IMR-90 (cell line): ENCODE results near the gene IFNA1. TPM values are rescaled to one million over a fixed set of nuclear protein-coding genes. Genes with fewer than 3 reads are reported as not detected.

Experiments
- ATAC-seq: fragments of 200-7000 bp; cut with Tn5 transposase; 2 replicates; pipeline ENCODE4 v1.9.1; 2020; ENCODE audit warnings: low read depth, mild to moderate bottlenecking, moderate library complexity
- BruUV-seq: library from RNA; stranded (reverse); fragments of 400-500 nt; replicated peaks from 2 replicates; lab custom pipeline; 2021; lab: Mats Ljungman, UMichigan
- CTCF ChIA-PET: fragments of 300-600 bp; formaldehyde crosslinking; extraction: SDS; loops from one replicate; lab custom pipeline; 2021; ENCODE audit warnings: antibody characterized with exemption; lab: Yijun Ruan, JAX
- POLR2A ChIA-PET: fragments of 300-600 bp; sonication (Branson Sonifier 250); formaldehyde crosslinking; loops from one replicate; lab custom pipeline; 2022; ENCODE audit warnings: antibody characterized with exemption; ENCODE audit not compliant: unreplicated experiment; lab: Charles Lee
- DNase-seq: peaks from one replicate; pipeline ENCODE4 v3.0.0; 2013
- H2AFZ ChIP-seq: replicated peaks from 2 replicates; pipeline ENCODE3; 2013; ENCODE audit warnings: low read length, mild to moderate bottlenecking; ENCODE audit not compliant: poor library complexity
- H2AK5ac ChIP-seq: 2 replicates; pipeline ENCODE4 v1.6.1; 2013; ENCODE audit warnings: low read depth, low read length, inconsistent platforms
- H2AK9ac ChIP-seq: replicated peaks from 2 replicates; pipeline ENCODE3; 2013; ENCODE audit warnings: mild to moderate bottlenecking, low read depth, low read length, moderate library complexity; ENCODE audit not compliant: poor library complexity
- H2BK120ac ChIP-seq: 2 replicates; pipeline ENCODE4 v1.6.1; 2013; ENCODE audit warnings: low read depth, low read length, inconsistent platforms
- H2BK15ac ChIP-seq: 3 replicates; pipeline ENCODE4 v1.6.1; 2013; ENCODE audit warnings: low read depth, low read length, inconsistent platforms
- H2BK20ac ChIP-seq: 2 replicates; pipeline ENCODE4 v1.6.1; 2013; ENCODE audit warnings: low read depth, mild to moderate bottlenecking, inconsistent platforms, low read length, moderate library complexity
- H2BK5ac ChIP-seq: 2 replicates; pipeline ENCODE4 v1.6.1; 2013; ENCODE audit warnings: mild to moderate bottlenecking, low read depth, low read length, inconsistent platforms; ENCODE audit not compliant: poor library complexity, severe bottlenecking
- H3K14ac ChIP-seq: replicated peaks from 2 replicates; pipeline ENCODE4 v1.6.1; 2013; ENCODE audit warnings: low read depth, low read length, inconsistent platforms
- H3K18ac ChIP-seq: 2 replicates; pipeline ENCODE4 v1.6.1; 2013; ENCODE audit warnings: low read depth, low read length, control low read depth
- H3K23ac ChIP-seq: 2 replicates; pipeline ENCODE4 v1.6.1; 2013; ENCODE audit warnings: low read depth, low read length, inconsistent platforms
- H3K27ac ChIP-seq: 2 replicates; pipeline ENCODE4 v1.5.1; 2013; ENCODE audit warnings: mild to moderate bottlenecking, control low read depth, low read length; ENCODE audit not compliant: insufficient read depth
- H3K27me3 ChIP-seq: 2 replicates; pipeline ENCODE4 v1.6.1; 2013; ENCODE audit warnings: low read length; ENCODE audit not compliant: control insufficient read depth, insufficient read depth
- H3K36me3 ChIP-seq: 2 replicates; pipeline ENCODE4 v1.6.1; 2013; ENCODE audit warnings: low read length, mixed read lengths; ENCODE audit not compliant: control insufficient read depth, insufficient read depth
- H3K4ac ChIP-seq: 2 replicates; pipeline ENCODE4 v1.6.1; 2013; ENCODE audit warnings: low read depth, low read length, inconsistent platforms
- H3K4me1 ChIP-seq: 2 replicates; pipeline ENCODE4 v1.6.1; 2013; ENCODE audit warnings: low read length, mixed read lengths; ENCODE audit not compliant: control insufficient read depth, insufficient read depth
- H3K4me2 ChIP-seq: 2 replicates; pipeline ENCODE4 v1.6.1; 2013; ENCODE audit warnings: low read depth, mild to moderate bottlenecking, control low read depth, low read length, moderate library complexity
- H3K4me3 ChIP-seq: 2 replicates; pipeline ENCODE4 v1.5.1; 2013; ENCODE audit warnings: low read depth, mild to moderate bottlenecking, control low read depth, low read length, moderate library complexity; ENCODE audit not compliant: insufficient read depth
- H3K56ac ChIP-seq: 2 replicates; pipeline ENCODE4 v1.6.1; 2013; ENCODE audit warnings: low read length, inconsistent platforms; ENCODE audit not compliant: insufficient read depth; ENCODE audit errors: extremely low read depth
- H3K79me1 ChIP-seq, 2 experiments: 2 replicates each; pipeline ENCODE4 v1.6.1; 2013; ENCODE audit warnings: low read length in 2 of 2, inconsistent platforms in 1 of 2, low read depth in 1 of 2
- H3K9ac ChIP-seq: 2 replicates; pipeline ENCODE4 v1.6.1; 2013; ENCODE audit warnings: low read depth, low read length, control low read depth
- H3K9me1 ChIP-seq: 2 replicates; pipeline ENCODE4 v1.6.1; 2013; ENCODE audit warnings: low read length, inconsistent platforms; ENCODE audit not compliant: insufficient read depth
- H3K9me3 ChIP-seq: 2 replicates; pipeline ENCODE4 v1.6.1; 2013; ENCODE audit warnings: low read length; ENCODE audit not compliant: control insufficient read depth, insufficient read depth
- H4K20me1 ChIP-seq: 2 replicates; pipeline ENCODE4 v1.6.1; 2013; ENCODE audit warnings: low read length, inconsistent platforms; ENCODE audit not compliant: insufficient read depth
- H4K5ac ChIP-seq: 2 replicates; pipeline ENCODE4 v1.6.1; 2013; ENCODE audit warnings: mild to moderate bottlenecking, low read depth, low read length, control low read depth
- H4K8ac ChIP-seq, 2 experiments: 2 replicates each; pipeline ENCODE4 v1.6.1; 2013; ENCODE audit warnings: low read depth in 2 of 2, low read length in 2 of 2, control low read depth in 1 of 2, inconsistent platforms in 1 of 2
- H4K91ac ChIP-seq: 2 replicates; pipeline ENCODE4 v1.6.1; 2013; ENCODE audit warnings: low read depth, low read length, inconsistent platforms; ENCODE audit not compliant: insufficient read depth
- BHLHE40 ChIP-seq: fragments of 150-350 bp; IDR thresholded peaks from 2 replicates; pipeline ENCODE4 v1.6.1; 2016; ENCODE audit warnings: mild to moderate bottlenecking, low read depth, low read length
- CHD1 ChIP-seq: IDR thresholded peaks from 2 replicates; pipeline ENCODE4 v1.6.1; 2012; ENCODE audit warnings: low read depth, low read length, improper control_type of control experiment
- MAFK ChIP-seq: IDR thresholded peaks from 2 replicates; pipeline ENCODE4 v1.6.1; 2012; ENCODE audit warnings: low read depth, low read length, improper control_type of control experiment
- MAZ ChIP-seq: IDR thresholded peaks from 2 replicates; pipeline ENCODE4 v1.6.1; 2012; ENCODE audit warnings: low read depth, mild to moderate bottlenecking, low read length, improper control_type of control experiment, moderate library complexity, borderline replicate concordance
- MXI1 ChIP-seq: IDR thresholded peaks from 2 replicates; pipeline ENCODE4 v1.6.1; 2012; ENCODE audit warnings: low read depth, mild to moderate bottlenecking, low read length, moderate library complexity, borderline replicate concordance
- NFE2L2 ChIP-seq: fragments of 150-350 bp; IDR thresholded peaks from 2 replicates; pipeline ENCODE4 v1.6.1; 2016; ENCODE audit warnings: low read depth, mild to moderate bottlenecking, low read length
- POLR2A ChIP-seq: IDR thresholded peaks from 2 replicates; pipeline ENCODE4 v1.6.1; 2012; ENCODE audit warnings: mild to moderate bottlenecking, low read depth, low read length
- RAD21 ChIP-seq: IDR thresholded peaks from 2 replicates; pipeline ENCODE4 v1.6.1; 2012; ENCODE audit warnings: low read length, improper control_type of control experiment
- RCOR1 ChIP-seq: IDR thresholded peaks from 2 replicates; pipeline ENCODE4 v1.6.1; 2012; ENCODE audit warnings: mild to moderate bottlenecking, low read length, improper control_type of control experiment; ENCODE audit not compliant: insufficient replicate concordance
- RFX5 ChIP-seq: IDR thresholded peaks from 2 replicates; pipeline ENCODE4 v1.8.0; 2012; ENCODE audit warnings: low read depth, mild to moderate bottlenecking, low read length, moderate library complexity
- SMC3 ChIP-seq: fragments of 150-350 bp; IDR thresholded peaks from 2 replicates; pipeline ENCODE4 v1.6.1; 2016; ENCODE audit warnings: low read depth, mild to moderate bottlenecking, antibody characterized with exemption, low read length, moderate library complexity
- WGBS, 2 experiments: methylation state at CpG; one replicate each; pipeline versions ENCODE4 v1.1.5 to v1.1.7; 2013; ENCODE audit warnings: missing lambda C conversion rate in 2 of 2; ENCODE audit not compliant: insufficient read length in 1 of 2; ENCODE audit errors: extremely low coverage in 2 of 2; 5-methylcytosine and 5-hydroxymethylcytosine counted together
- dilution Hi-C: fragments of 300-500 bp; cut with HindIII; formaldehyde crosslinking; loops from one replicate; pipeline ENCODE4 v1.14.3; 2018; ENCODE audit warnings: low sequenced_read_pairs; ENCODE audit not compliant: unreplicated experiment
- in situ Hi-C: fragments of 300-500 bp; cut with MboI; formaldehyde crosslinking; loops from 3 replicates; pipeline ENCODE4 v1.14.3; 2019; ENCODE audit warnings: low sequenced_read_pairs, inconsistent platforms, mixed read lengths
- intact Hi-C: fragments of 100-400 bp; cut with micrococcal nuclease; formaldehyde crosslinking; loops from 2 replicates; pipeline ENCODE4 v1.10.0; 2022
- polyA plus RNA-seq, 3 experiments: library from polyadenylated mRNA; depleted of rRNA; stranded (reverse); fragments of >200 nt; gene quantifications; 2 replicates each; pipeline ENCODE4 v1.2.3, GENCODE V29; 2012; ENCODE audit warnings: low replicate concordance in 1 of 3
- total RNA-seq: library from RNA; depleted of rRNA; stranded (reverse); fragments of >200 nt; gene quantifications from 2 replicates; pipeline ENCODE4 v1.2.3, GENCODE V29; 2012
- TF ChIP-seq, protein P1 (sequence below): fragments of 150-350 bp; IDR thresholded peaks from 2 replicates; pipeline ENCODE4 v1.6.1; 2017; ENCODE audit warnings: mild to moderate bottlenecking, antibody characterized with exemption, low read length, low read depth
- TF ChIP-seq, protein P2 (sequence below): fragments of 150-350 bp; IDR thresholded peaks from 2 replicates; pipeline ENCODE4 v1.6.1; 2016; ENCODE audit warnings: low read depth, mild to moderate bottlenecking, low read length, moderate library complexity, borderline replicate concordance

IFNA1 gene
- total and polyA plus RNA-seq, 2 of the 4 experiments (the other 2 are of a cell fraction): not detected

DNA sequence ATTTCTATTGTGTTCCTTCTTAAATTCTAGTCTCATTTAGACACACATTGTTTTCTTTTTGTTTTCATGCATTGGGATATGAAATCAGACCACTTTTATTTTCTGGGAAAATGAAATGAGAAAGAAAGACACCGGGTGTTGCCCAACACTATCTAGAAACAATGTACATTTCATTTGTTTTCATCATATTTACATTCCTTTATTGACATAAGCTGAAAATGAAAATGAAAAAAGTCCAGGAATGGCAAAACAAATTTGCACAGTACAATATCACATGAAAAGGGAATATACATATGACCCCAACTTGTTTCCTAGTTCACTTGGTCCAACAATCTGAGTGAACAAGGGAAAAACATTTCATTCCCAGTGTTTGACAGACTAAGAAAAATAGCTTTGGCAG is 21.1 kb downstream of the IFNA1 start:
- Histone ChIP-seq H3K27me3 (no peaks in the 10 kb centered on the region), H4K20me1 (no peaks in the 10 kb centered on the region), H3K56ac (no peak overlapping the region), H2BK5ac (no peak overlapping the region), H2AK9ac (no peak overlapping the region), H3K79me1 (no peaks in the 10 kb centered on the region), H3K9me1 (no peaks in the 10 kb centered on the region), H3K9me3 (no peaks in the 10 kb centered on the region), H3K4me1 (no peaks in the 10 kb centered on the region), H3K14ac (no peak overlapping the region), H3K4me3 (no peak overlapping the region), H2AFZ (no peak overlapping the region), H3K9ac (no peak overlapping the region), H2BK15ac (no peak overlapping the region), H3K27ac (no peak overlapping the region), H2AK5ac (no peak overlapping the region), H2BK20ac (no peak overlapping the region), H3K18ac (no peak overlapping the region), H4K91ac (no peak overlapping the region), H3K4ac (no peak overlapping the region), H2BK120ac (no peak overlapping the region), H3K4me2 (no peak overlapping the region), H3K36me3 (no peaks in the 10 kb centered on the region), H4K5ac (no peak overlapping the region), H3K23ac (no peak overlapping the region), H4K8ac (no peak overlapping the region)
- intact Hi-C loops: no loop called here
- in situ Hi-C loops: no loop called here
- no TSS peak for BruUV-seq
- dilution Hi-C loops: no loop called here
- TF ChIP-seq RCOR1 (no peak), SMC3 (no peak), MAZ (no peak), NFE2L2 (no peak), MXI1 (no peak), POLR2A (no peak), RFX5 (no peak), CHD1 (no peak), BHLHE40 (no peak), RAD21 (no peak), MAFK (no peak)
- TF ChIP-seq, protein P1, sequence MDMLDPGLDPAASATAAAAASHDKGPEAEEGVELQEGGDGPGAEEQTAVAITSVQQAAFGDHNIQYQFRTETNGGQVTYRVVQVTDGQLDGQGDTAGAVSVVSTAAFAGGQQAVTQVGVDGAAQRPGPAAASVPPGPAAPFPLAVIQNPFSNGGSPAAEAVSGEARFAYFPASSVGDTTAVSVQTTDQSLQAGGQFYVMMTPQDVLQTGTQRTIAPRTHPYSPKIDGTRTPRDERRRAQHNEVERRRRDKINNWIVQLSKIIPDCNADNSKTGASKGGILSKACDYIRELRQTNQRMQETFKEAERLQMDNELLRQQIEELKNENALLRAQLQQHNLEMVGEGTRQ: no peak
- TF ChIP-seq, protein P2, sequence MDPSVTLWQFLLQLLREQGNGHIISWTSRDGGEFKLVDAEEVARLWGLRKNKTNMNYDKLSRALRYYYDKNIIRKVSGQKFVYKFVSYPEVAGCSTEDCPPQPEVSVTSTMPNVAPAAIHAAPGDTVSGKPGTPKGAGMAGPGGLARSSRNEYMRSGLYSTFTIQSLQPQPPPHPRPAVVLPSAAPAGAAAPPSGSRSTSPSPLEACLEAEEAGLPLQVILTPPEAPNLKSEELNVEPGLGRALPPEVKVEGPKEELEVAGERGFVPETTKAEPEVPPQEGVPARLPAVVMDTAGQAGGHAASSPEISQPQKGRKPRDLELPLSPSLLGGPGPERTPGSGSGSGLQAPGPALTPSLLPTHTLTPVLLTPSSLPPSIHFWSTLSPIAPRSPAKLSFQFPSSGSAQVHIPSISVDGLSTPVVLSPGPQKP: no peak
- POLR2A ChIA-PET: interaction anchor here (1.1 kb wide), 1 partner anchor 241 kb away, joined by 6 read pairs; no protein-coding TSS in a partner anchor
- DNase-seq (no peak), ATAC-seq (no peak)
- no CpG with 5 or more reads among the region's 1 CpG for WGBS, 2 experiments
- CTCF ChIA-PET: interaction anchor here (0.6 kb wide), 1 partner anchor 16 kb away, joined by 3 read pairs; no protein-coding TSS in a partner anchor
